ENCODE measurements around the gene KLC3. TPM values are rescaled to one million over a fixed set of nuclear protein-coding genes. Genes with fewer than 3 reads are reported as not detected.
A peak's percentile ranks its signal among the peaks of the same experiment; 100 is the strongest.

The KLC3 gene
- total and polyA plus RNA-seq, 2 of the 8 experiments (the other 6 are each of a cell fraction or from before 2014, with no cell fraction given) = 1.3 to 2.8 TPM

GRCh38 chr19:45385392-45386221 lies 45.1 kb downstream of the KLC3 start (continued):
- TF ChIP-seq E2F6 (IDR thresholded peaks at IDR 0.05) (peak; percentile 97), EP300 (IDR thresholded peaks at IDR 0.05; ENCODE audit: borderline replicate concordance in 1 of 2, low read depth in 2 of 2, low read length in 2 of 2) (no peak), RAD21 (IDR thresholded peaks at IDR 0.05 in 1 of 2, conservative IDR thresholded peaks at IDR 0.05 in 1 of 2; ENCODE audit: low read depth in 2 of 2, low read length in 2 of 2) (peak; percentile 16 to 30; a peak in 3 of 4 replicates), SAP30 (IDR thresholded peaks at IDR 0.05; ENCODE audit: insufficient read depth, insufficient replicate concordance, low read length) (no peak), FOSL1 (IDR thresholded peaks at IDR 0.05; ENCODE audit: insufficient read depth, low read depth, low read length) (no peak), JUN (IDR thresholded peaks at IDR 0.05; ENCODE audit: low read depth, low read length) (no peak), SUZ12 (IDR thresholded peaks at IDR 0.05; ENCODE audit: low read length) (peak; percentile 56; the same call in 1 of the 2 replicates), BCL11A (IDR thresholded peaks at IDR 0.05; ENCODE audit: low read depth in 2 of 2, low read length in 2 of 2) (no peak), GTF2F1 (IDR thresholded peaks at IDR 0.05; ENCODE audit: borderline replicate concordance, low read depth, low read length) (no peak), SIN3A (conservative IDR thresholded peaks at IDR 0.05 in 1 of 2, IDR thresholded peaks at IDR 0.05 in 1 of 2; ENCODE audit: low read depth in 1 of 2, low read length in 2 of 2) (no peak), CEBPB (IDR thresholded peaks at IDR 0.05; ENCODE audit: low read depth, low read length) (no peak), SP4 (IDR thresholded peaks at IDR 0.05; ENCODE audit: low read length) (no peak), CHD2 (IDR thresholded peaks at IDR 0.05; ENCODE audit: low read length) (peak; percentile 84), CTCF (IDR thresholded peaks at IDR 0.05; ENCODE audit: control extremely low read depth in 1 of 3, insufficient read depth in 1 of 3, low read depth in 1 of 3, low read length in 3 of 3) (peak; percentile 45 to 69 (median 48)), TEAD4 (IDR thresholded peaks at IDR 0.05; ENCODE audit: low read depth, low read length) (no peak), ASH2L (IDR thresholded peaks at IDR 0.05; ENCODE audit: low read length) (peak; percentile 59)
- TF ChIP-seq, protein P1, sequence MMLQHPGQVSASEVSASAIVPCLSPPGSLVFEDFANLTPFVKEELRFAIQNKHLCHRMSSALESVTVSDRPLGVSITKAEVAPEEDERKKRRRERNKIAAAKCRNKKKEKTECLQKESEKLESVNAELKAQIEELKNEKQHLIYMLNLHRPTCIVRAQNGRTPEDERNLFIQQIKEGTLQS (IDR thresholded peaks at IDR 0.05; ENCODE audit: insufficient read depth, low read depth, low read length) = no peak
- TF ChIP-seq, protein P2, sequence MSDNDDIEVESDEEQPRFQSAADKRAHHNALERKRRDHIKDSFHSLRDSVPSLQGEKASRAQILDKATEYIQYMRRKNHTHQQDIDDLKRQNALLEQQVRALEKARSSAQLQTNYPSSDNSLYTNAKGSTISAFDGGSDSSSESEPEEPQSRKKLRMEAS (IDR thresholded peaks at IDR 0.05) = peak; percentile 99

Measured in H1 (cell line).